ENCODE data around the gene SPINT3. TPM values are rescaled to one million over a fixed set of nuclear protein-coding genes. Genes with fewer than 3 reads are reported as not detected.

The SPINT3 gene
- total RNA-seq, 1 experiment from 2014 or later, result not detected

DNA sequence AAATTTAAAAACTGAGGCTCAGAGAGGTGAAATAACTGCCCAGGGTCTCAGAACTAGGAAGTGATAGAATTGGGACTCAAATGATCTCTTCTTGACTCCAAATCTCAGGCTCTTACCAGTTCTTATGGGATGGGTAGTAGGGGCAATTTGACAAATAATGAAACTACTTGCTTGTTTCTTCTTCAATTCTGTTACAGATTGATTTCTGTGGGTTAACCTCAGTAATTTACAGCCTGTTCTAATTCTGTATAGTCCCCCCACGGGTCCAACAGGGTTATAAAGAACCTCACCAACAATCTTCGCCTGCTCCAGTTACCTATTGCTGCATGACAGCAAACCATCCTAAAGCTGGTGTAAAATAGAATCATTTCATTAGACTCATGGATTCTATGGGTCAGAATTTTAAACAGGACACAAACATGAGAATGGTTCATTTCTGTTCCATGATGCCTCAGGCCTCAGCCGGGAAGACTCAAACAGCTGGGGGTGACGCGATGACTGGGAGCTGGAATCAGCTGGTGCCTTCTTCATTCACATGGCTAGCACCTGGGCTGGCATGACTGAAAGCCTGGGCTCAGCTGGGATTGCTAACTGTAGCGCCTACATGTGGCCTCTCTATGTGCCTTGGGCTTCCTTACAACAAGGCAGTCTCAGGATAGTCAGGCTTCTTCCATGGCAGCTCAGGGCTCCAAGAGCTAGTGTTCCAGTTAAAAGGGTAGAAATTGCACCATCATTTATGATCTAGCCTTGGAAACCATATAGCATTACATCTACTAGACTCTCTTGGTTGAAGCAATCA is 52.5 kb downstream of the SPINT3 start:
- DNase-seq (ENCODE audit: low read depth, low spot score), result no peak
- Histone ChIP-seq H3K4me2 (ENCODE audit: low read length) (no peak overlapping the region), H3K27me3 (ENCODE audit: insufficient read depth, low read length) (peaks cover 23% of the 10 kb centered on the region), H4K20me1 (ENCODE audit: insufficient read depth) (no peaks in the 10 kb centered on the region), H3K9ac (ENCODE audit: low read length) (no peak overlapping the region), H3K79me2 (ENCODE audit: insufficient read depth, low read length) (no peaks in the 10 kb centered on the region), H3K9me2 (ENCODE audit: insufficient read depth) (no peaks in the 10 kb centered on the region), H3K4me3 (replicated peaks in 1 of 2; ENCODE audit: low read depth in 1 of 2, low read length in 2 of 2) (no peak overlapping the region), H3K4me1 (ENCODE audit: control insufficient read depth in 1 of 2, insufficient read depth in 2 of 2, low read length in 2 of 2) (no peaks in the 10 kb centered on the region), H3K9me3 (ENCODE audit: control insufficient read depth in 1 of 2, insufficient read depth in 1 of 2, low read depth in 1 of 2, low read length in 2 of 2) (no peaks in the 10 kb centered on the region), H3K36me3 (ENCODE audit: control insufficient read depth in 1 of 2, insufficient read depth in 2 of 2, low read length in 2 of 2) (no peaks in the 10 kb centered on the region), H3K27ac (ENCODE audit: low read depth, low read length) (no peak overlapping the region), H2AFZ (ENCODE audit: low read depth, low read length, poor library complexity, severe bottlenecking) (no peak overlapping the region)
- ChIA-PET RAD21 (ENCODE audit: low non-redundant PET in 1 of 2, low total read pairs in 2 of 2, uncharacterized antibody in 2 of 2, unreplicated experiment in 2 of 2) (no interaction called here), POLR2A (no interaction called here), CTCF (interaction anchor here (0.9 to 1.5 kb wide), 3 partner anchors 26 to 140 kb away, joined by 3 to 4 read pairs (median 3); partner anchors contain the start of gene SYS1)
- BruUV-seq (replicated peaks), result no TSS peak
- intact Hi-C loops (cut with micrococcal nuclease), result no loop called here
- no peak for TF ChIP-seq CBX3 (IDR thresholded peaks at IDR 0.05; ENCODE audit: low read depth)
- TF ChIP-seq TCF7L2 (IDR thresholded peaks at IDR 0.05; ENCODE audit: borderline replicate concordance, extremely low read depth, insufficient read depth, insufficient read length), result no peak
- TF ChIP-seq ZFX (IDR thresholded peaks at IDR 0.05), result no peak
- TF ChIP-seq, protein P1, sequence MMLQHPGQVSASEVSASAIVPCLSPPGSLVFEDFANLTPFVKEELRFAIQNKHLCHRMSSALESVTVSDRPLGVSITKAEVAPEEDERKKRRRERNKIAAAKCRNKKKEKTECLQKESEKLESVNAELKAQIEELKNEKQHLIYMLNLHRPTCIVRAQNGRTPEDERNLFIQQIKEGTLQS (IDR thresholded peaks at IDR 0.05), result no peak
- no peak for TF ChIP-seq EGR1 (IDR thresholded peaks at IDR 0.05; ENCODE audit: low read depth)
- no peak for TF ChIP-seq RAD21 (IDR thresholded peaks at IDR 0.05; ENCODE audit: low read depth)
- no peak for TF ChIP-seq REST (IDR thresholded peaks at IDR 0.05; ENCODE audit: low read depth)
- TF ChIP-seq SRF (IDR thresholded peaks at IDR 0.05; ENCODE audit: low read depth), result no peak
- no peak for TF ChIP-seq ELF1 (IDR thresholded peaks at IDR 0.05; ENCODE audit: borderline replicate concordance, low read depth)
- no peak for TF ChIP-seq YY1 (IDR thresholded peaks at IDR 0.05; ENCODE audit: extremely low read depth, insufficient replicate concordance, low read depth, low read length)
- no peak for TF ChIP-seq ZNF274 (IDR thresholded peaks at IDR 0.05; ENCODE audit: low read depth, low read length)
- TF ChIP-seq ZBTB33 (IDR thresholded peaks at IDR 0.05; ENCODE audit: extremely low read depth, insufficient replicate concordance, low read length), result no peak
- TF ChIP-seq SP1 (IDR thresholded peaks at IDR 0.05; ENCODE audit: low read depth), result no peak
- TF ChIP-seq CTCF (IDR thresholded peaks at IDR 0.05 in 2 of 3, conservative IDR thresholded peaks at IDR 0.05 in 1 of 3; ENCODE audit: borderline replicate concordance in 1 of 3, insufficient read depth in 1 of 3, low read depth in 2 of 3, low read length in 2 of 3), result no peak
- TF ChIP-seq POLR2AphosphoS5 (IDR thresholded peaks at IDR 0.05; ENCODE audit: low read depth, low read length), result no peak
- no peak for ATAC-seq

Data from HCT116 (cell line).